Endothelial cell of umbilical vein (primary cell): ENCODE measurements around the gene FAM177B. TPM values are rescaled to one million over a fixed set of nuclear protein-coding genes. Genes with fewer than 3 reads are reported as not detected.
A peak's percentile ranks its signal among the peaks of the same experiment; 100 is the strongest.

Experiments
- BruUV-seq: library from RNA; stranded (reverse); fragments of 400-500 nt; replicated peaks from 2 replicates; lab custom pipeline; 2021; lab: Mats Ljungman, UMichigan
- CTCF ChIA-PET: fragments of 300-600, 350-600 bp; sonication (Branson Sonifier 250); formaldehyde crosslinking; loops from one replicate; lab custom pipeline; 2021; ENCODE audit warnings: antibody characterized with exemption, inconsistent platforms; lab: Charles Lee
- POLR2A ChIA-PET: fragments of 300-600, 350-600 bp; sonication (Branson Sonifier 250); formaldehyde crosslinking; loops from one replicate; lab custom pipeline; 2021; ENCODE audit warnings: antibody characterized with exemption, inconsistent platforms; lab: Charles Lee
- DNase-seq: peaks from one replicate; pipeline ENCODE4 v3.0.0-alpha.2; 2011; ENCODE audit warnings: low read depth, low spot score
- FAIRE-seq: peaks from 2 replicates; lab custom pipeline; 2011; peaks lifted over from hg19 to GRCh38; lab: Jason Lieb, UNC
- H2AFZ ChIP-seq: 2 replicates; pipeline ENCODE4 v1.6.0; 2012; ENCODE audit warnings: low read depth, low read length, control low read depth, inconsistent platforms
- H3K27ac ChIP-seq: 2 replicates; pipeline ENCODE4 v1.5.1; 2011; ENCODE audit warnings: low read depth, mild to moderate bottlenecking, control low read depth, low read length, moderate library complexity; ENCODE audit not compliant: insufficient read depth
- H3K27me3 ChIP-seq, 2 experiments: 2 replicates each; pipeline versions ENCODE4 v1.6.0 to v1.6.1; 2011; ENCODE audit warnings: low read length in 2 of 2, mixed read lengths in 1 of 2; ENCODE audit not compliant: control insufficient read depth in 2 of 2, insufficient read depth in 2 of 2
- H3K36me3 ChIP-seq, 2 experiments: 2 replicates in 1 of 2; 3 replicates in 1 of 2; pipeline ENCODE4 v1.5.1; 2011; ENCODE audit warnings: low read length in 2 of 2, mild to moderate bottlenecking in 1 of 2, moderate library complexity in 1 of 2; ENCODE audit not compliant: control insufficient read depth in 2 of 2, insufficient read depth in 2 of 2; ENCODE audit errors: extremely low read depth in 1 of 2
- H3K4me1 ChIP-seq: 3 replicates; pipeline ENCODE4 v1.5.1; 2011; ENCODE audit warnings: mild to moderate bottlenecking, low read length; ENCODE audit not compliant: control insufficient read depth, insufficient read depth; ENCODE audit errors: extremely low read depth
- H3K4me2 ChIP-seq: 2 replicates; pipeline ENCODE4 v1.6.1; 2011; ENCODE audit warnings: low read length, control low read depth, mixed read lengths; ENCODE audit not compliant: insufficient read depth
- H3K4me3 ChIP-seq, 3 experiments: fragments of 200-600 bp in 1 of 3; sonication (generic), shearing (Covaris generic) in 1 of 3; replicated peaks in 1 of 3; 2 replicates each; pipeline ENCODE4 v1.5.1; 2011 to 2016; ENCODE audit warnings: control low read depth in 3 of 3, low read length in 3 of 3, mild to moderate bottlenecking in 2 of 3, inconsistent platforms in 1 of 3, low read depth in 1 of 3, moderate library complexity in 1 of 3; ENCODE audit not compliant: insufficient read depth in 1 of 3
- H3K79me2 ChIP-seq: 2 replicates; pipeline ENCODE4 v1.6.0; 2012; ENCODE audit warnings: low read length, inconsistent platforms; ENCODE audit not compliant: control insufficient read depth, insufficient read depth
- H3K9ac ChIP-seq: replicated peaks from 2 replicates; pipeline ENCODE3; 2011; ENCODE audit warnings: low read length, control low read depth; ENCODE audit not compliant: insufficient read depth; ENCODE audit errors: extremely low read depth
- H3K9me1 ChIP-seq: replicated peaks from 3 replicates; pipeline ENCODE4 v1.6.0; 2011; ENCODE audit warnings: mild to moderate bottlenecking, low read length; ENCODE audit not compliant: control insufficient read depth, insufficient read depth; ENCODE audit errors: extremely low read depth
- H3K9me3 ChIP-seq: replicated peaks from 2 replicates; pipeline ENCODE4 v1.5.1; 2012; ENCODE audit warnings: low read length, inconsistent platforms; ENCODE audit not compliant: control insufficient read depth, insufficient read depth
- H4K20me1 ChIP-seq: replicated peaks from 2 replicates; pipeline ENCODE3; 2011; ENCODE audit warnings: mild to moderate bottlenecking, low read length; ENCODE audit not compliant: control insufficient read depth, insufficient read depth; ENCODE audit errors: extremely low read depth
- EZH2 ChIP-seq: IDR thresholded peaks from 2 replicates; pipeline ENCODE4 v1.6.1; 2012; ENCODE audit warnings: borderline replicate concordance, low read depth, mild to moderate bottlenecking, moderate library complexity, low read length, inconsistent platforms; ENCODE audit not compliant: severe bottlenecking
- FOS ChIP-seq: IDR thresholded peaks from 2 replicates; pipeline ENCODE4 v1.6.1; 2011; ENCODE audit warnings: mild to moderate bottlenecking, low read length, moderate library complexity, borderline replicate concordance; ENCODE audit not compliant: insufficient read depth
- GATA2 ChIP-seq: IDR thresholded peaks from 2 replicates; pipeline ENCODE4 v1.7.0; 2011; ENCODE audit warnings: low read depth, mild to moderate bottlenecking, moderate library complexity, mixed read lengths, low read length; ENCODE audit not compliant: insufficient read length, insufficient read depth
- JUN ChIP-seq: IDR thresholded peaks from 2 replicates; pipeline ENCODE4 v1.6.1; 2011; ENCODE audit warnings: borderline replicate concordance, low read depth; ENCODE audit not compliant: insufficient read length, insufficient read depth
- MYC ChIP-seq: IDR thresholded peaks from one replicate; pipeline ENCODE4 v1.6.1; 2011; ENCODE audit warnings: mild to moderate bottlenecking, low read depth, low read length
- POLR2A ChIP-seq: IDR thresholded peaks from 2 replicates; pipeline ENCODE4 v1.6.1; 2012; ENCODE audit warnings: low read depth, mild to moderate bottlenecking, control low read depth, low read length
- POLR2AphosphoS5 ChIP-seq: IDR thresholded peaks from 2 replicates; pipeline ENCODE4 v1.6.1; 2012; ENCODE audit warnings: low read depth, mild to moderate bottlenecking, control low read depth, low read length, moderate library complexity; ENCODE audit not compliant: insufficient read depth
- dilution Hi-C: fragments of 300-500 bp; cut with MboI; formaldehyde crosslinking; loops from one replicate; pipeline ENCODE4 v1.15.0; 2019; ENCODE audit warnings: low sequenced_read_pairs; ENCODE audit not compliant: extremely low pct_ligation_motif_present
- intact Hi-C: fragments of 100-400 bp; cut with micrococcal nuclease; formaldehyde crosslinking; loops from one replicate; pipeline ENCODE4 v1.10.0; 2022
- polyA plus RNA-seq, 4 experiments: library from polyadenylated mRNA; depleted of rRNA in 3 of 4; stranded (reverse) in 3 of 4; unstranded in 1 of 4; fragments of >200 nt; gene quantifications; 2 replicates each; pipeline versions ENCODE4 v1.2.1 to v1.2.3, GENCODE V29; 2011 to 2012; ENCODE audit warnings: missing spikeins in 1 of 4
- total RNA-seq: library from RNA; stranded (reverse); gene quantifications from 2 replicates; pipeline ENCODE4 v1.2.3, GENCODE V29; 2021
- TF ChIP-seq, protein P1 (sequence below), 2 donors: IDR thresholded peaks; 1 replicate in 1 of 2; 2 replicates in 1 of 2; pipeline ENCODE4 v1.5.1; 2011; ENCODE audit warnings: low read length in 2 of 2, mild to moderate bottlenecking in 2 of 2, moderate library complexity in 2 of 2, control low read depth in 1 of 2, inconsistent platforms in 1 of 2, low read depth in 1 of 2; ENCODE audit not compliant: insufficient read depth in 1 of 2; ENCODE audit errors: extremely low read depth in 1 of 2
- TF ChIP-seq, protein P2 (sequence below): IDR thresholded peaks from 2 replicates; pipeline ENCODE4 v1.6.1; 2011; ENCODE audit not compliant: insufficient read depth, insufficient read length

Gene FAM177B
- total and polyA plus RNA-seq, 2 donors (not counting 3 experiments of a cell fraction or from before 2014, with no cell fraction given): not detected

DNA sequence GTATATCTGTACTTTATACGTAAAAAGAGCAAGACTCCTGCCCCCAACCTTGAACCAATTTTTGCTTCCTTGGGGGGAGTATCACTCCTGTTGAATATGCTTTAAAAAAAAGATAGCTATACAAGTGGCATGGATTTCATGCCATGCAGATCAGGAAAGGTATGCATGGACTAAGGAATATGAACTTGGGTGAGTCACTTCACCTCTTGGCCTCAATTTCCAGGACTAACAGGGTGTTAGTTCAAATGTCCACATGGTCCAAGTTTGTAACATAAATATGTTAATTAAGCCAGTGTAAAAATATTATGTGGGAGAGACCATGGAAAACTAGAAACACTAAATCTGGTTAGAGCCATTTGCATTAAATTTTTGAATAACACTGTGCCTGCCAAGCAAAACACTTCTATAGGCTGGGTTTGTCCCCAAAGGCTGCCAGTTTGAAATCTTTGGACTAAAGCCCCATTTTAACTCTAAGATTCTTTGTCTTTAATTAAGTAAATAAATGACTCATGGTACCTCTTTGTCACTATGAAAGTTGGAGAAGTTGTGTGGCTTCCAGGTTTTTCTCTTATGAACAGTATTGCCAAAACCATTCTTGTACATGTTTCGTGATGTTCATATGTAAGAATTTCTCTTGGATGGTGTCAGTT lies 33.1 kb downstream of the FAM177B start:
- Histone ChIP-seq H3K4me3 (no peak overlapping the region), H3K4me2 (no peak overlapping the region), H3K79me2 (no peaks in the 10 kb centered on the region), H3K4me1 (peaks cover 2% of the 10 kb centered on the region), H3K9me3 (no peaks in the 10 kb centered on the region), H2AFZ (no peak overlapping the region), H3K9ac (no peak overlapping the region), H3K36me3 (no peaks in the 10 kb centered on the region), H4K20me1 (no peaks in the 10 kb centered on the region), H3K9me1 (no peaks in the 10 kb centered on the region), H3K27ac (no peak overlapping the region), H3K27me3 (no peaks in the 10 kb centered on the region)
- POLR2A ChIA-PET: no interaction called here
- CTCF ChIA-PET: interaction anchor here (0.6 kb wide), 1 partner anchor 353 kb away, joined by 3 read pairs; no protein-coding TSS in a partner anchor
- FAIRE-seq: peak; percentile 24
- intact Hi-C loops (no loop called here), dilution Hi-C loops (no loop called here)
- BruUV-seq: no TSS peak
- DNase-seq: peak; percentile 57
- no peak for TF ChIP-seq MYC
- no peak for TF ChIP-seq JUN
- no peak for TF ChIP-seq POLR2AphosphoS5
- no peak for TF ChIP-seq POLR2A
- no peak for TF ChIP-seq FOS
- no peak for TF ChIP-seq EZH2
- TF ChIP-seq, protein P1, sequence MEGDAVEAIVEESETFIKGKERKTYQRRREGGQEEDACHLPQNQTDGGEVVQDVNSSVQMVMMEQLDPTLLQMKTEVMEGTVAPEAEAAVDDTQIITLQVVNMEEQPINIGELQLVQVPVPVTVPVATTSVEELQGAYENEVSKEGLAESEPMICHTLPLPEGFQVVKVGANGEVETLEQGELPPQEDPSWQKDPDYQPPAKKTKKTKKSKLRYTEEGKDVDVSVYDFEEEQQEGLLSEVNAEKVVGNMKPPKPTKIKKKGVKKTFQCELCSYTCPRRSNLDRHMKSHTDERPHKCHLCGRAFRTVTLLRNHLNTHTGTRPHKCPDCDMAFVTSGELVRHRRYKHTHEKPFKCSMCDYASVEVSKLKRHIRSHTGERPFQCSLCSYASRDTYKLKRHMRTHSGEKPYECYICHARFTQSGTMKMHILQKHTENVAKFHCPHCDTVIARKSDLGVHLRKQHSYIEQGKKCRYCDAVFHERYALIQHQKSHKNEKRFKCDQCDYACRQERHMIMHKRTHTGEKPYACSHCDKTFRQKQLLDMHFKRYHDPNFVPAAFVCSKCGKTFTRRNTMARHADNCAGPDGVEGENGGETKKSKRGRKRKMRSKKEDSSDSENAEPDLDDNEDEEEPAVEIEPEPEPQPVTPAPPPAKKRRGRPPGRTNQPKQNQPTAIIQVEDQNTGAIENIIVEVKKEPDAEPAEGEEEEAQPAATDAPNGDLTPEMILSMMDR (IDR thresholded peaks at IDR 0.05; ENCODE audit: extremely low read depth in 1 of 2, insufficient read depth in 1 of 2, low read depth in 1 of 2, low read length in 2 of 2): no peak
- TF ChIP-seq, protein P2, sequence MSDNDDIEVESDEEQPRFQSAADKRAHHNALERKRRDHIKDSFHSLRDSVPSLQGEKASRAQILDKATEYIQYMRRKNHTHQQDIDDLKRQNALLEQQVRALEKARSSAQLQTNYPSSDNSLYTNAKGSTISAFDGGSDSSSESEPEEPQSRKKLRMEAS: no peak
- no peak for TF ChIP-seq GATA2
